Bladder microvascular endothelial cell (primary cell): ENCODE measurements around the gene C20orf202. TPM values are rescaled to one million over a fixed set of nuclear protein-coding genes. Genes with fewer than 3 reads are reported as not detected.

Source experiments
- total RNA-seq: library from RNA; depleted of rRNA; stranded (reverse); fragments of >200 nt; gene quantifications from 2 replicates; pipeline ENCODE4 v1.2.3, GENCODE V29; 2014

Gene C20orf202
- 0.06 TPM in 1 of 2 replicates, not detected in the other for total RNA-seq

DNA sequence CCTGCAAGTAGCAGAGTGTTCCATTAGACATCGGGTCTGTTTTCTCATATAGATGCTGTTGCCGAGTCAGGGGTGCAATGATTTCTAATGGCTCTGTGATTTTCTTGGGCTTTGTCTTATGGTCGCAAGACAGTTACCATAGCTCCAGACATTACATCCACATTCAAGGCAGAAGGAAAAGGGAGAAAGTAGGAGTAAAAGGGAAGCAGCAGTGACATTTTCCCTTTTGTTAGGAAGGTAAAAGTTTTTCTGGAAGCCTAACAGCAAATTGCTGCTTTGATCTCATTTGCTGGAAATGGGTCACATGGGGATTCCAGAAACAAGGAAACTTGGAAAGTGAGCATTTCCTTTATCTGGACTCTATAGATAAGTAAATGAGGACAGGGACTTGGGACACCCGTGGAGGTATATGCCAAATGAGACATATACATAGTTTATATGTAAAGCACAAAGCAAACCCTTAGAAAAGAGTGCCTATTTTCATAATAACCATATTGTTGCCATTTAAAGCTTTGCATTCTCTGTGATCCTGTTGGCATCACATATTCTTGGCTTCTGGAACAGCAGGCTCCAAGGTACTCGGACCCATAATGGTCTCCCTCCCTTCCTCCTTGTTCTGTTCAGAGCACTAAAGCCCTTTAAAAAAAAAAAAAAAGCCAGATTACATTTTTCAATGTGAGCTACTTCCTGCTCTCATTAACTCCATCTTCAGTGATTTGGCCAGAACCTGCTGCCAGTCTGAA is at the start of gene C20orf202:
TSS of gene C20orf202 (plus strand) at position 693 of the 743 bp plus-strand sequence. CDS start 132 bp downstream, outside the sequence.

DNA sequence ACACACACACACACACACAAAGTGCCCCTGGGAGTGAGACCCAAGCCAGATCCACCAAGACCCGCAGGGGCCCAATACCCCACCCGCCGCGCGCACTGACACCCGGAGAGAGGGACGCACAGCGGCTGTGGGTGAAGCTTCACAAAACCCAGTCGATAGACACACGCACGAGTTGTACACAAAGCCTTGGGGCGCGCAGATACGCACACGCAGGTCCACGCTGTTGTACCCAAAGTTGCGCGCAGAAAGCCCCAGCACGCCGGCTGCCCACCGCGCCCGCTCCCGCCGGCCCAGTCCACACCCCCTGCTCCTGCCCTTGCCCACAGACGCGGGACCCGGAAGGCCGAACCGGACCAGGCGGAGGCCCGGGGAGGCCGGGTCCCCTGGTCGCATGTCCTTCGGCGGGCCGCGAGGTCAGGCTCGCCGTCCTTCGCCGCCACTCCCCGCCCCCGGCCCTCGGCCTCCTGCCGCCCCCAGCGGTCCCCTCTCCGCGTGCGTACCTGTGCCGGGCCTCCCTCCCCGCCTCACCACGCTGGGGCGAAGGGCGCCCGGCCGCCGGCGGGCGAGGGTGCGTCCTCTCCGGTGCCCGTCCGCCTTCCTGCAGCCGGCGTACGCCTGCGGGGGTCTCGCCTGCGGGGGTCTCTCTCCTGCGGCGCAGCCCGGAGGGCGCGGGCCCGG is 18.5 kb upstream of the C20orf202 start, which contains the start of gene TMEM74B:
TSS of gene TMEM74B (minus strand) at position 344 of the 678 bp plus-strand sequence. CDS start 1,180 bp downstream, outside the sequence.

DNA sequence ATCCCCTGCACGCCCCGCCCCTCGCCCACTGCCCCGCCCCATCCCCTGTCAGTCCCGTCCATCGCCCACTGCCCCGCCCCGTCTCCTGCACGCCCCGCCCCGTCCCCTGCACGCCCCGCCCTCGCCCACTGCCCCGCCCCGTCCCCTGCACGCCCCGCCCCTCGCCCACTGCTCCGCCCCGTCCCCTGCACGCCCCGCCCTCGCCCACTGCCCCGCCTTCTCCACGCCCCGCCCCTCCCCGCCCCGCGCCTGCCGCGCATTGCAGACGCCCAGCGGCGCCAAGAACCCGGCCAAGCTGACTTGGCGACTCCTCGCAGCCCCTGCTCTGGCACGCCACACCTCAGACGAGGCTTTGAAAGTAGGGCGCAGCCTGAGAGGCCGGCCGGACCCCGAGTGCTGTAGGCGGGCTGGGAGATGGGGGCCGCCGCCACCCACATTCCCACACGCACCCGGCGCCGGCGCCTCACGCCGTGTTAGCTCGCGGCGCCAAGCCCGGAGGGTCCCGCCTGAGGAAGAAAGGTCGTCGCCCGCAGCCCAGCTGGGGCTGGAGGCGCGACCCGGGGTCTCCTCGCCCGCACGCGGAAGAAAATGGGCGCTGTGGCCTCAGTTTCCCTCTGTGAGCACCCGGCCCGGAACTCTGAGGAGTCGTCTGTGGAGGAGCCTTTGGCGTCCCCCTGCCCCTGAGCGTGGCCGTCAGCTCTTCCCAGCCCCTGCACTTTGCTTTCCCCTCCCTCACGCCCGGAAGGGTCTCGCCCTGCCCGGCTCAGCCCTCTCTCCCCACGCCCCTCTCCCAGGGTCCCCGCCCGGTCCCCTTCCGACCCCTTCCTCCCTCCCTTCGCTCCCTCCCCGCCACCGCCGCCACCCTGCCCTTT is 22.8 kb downstream of the C20orf202 start, which contains the start of gene RAD21L1:
TSS of gene RAD21L1 (plus strand) at position 262 of the 872 bp plus-strand sequence. CDS start 2,410 bp downstream, outside the sequence.

Other genes starting within 250 kb of the C20orf202 start
- gene RSPO4, start 201.1 kb upstream of the C20orf202 start, total RNA-seq: not detected in 2 replicates
- 20.6 and 35.8 TPM in 2 replicates for gene PSMF1, start 84.9 kb upstream of the C20orf202 start, total RNA-seq
- gene TMEM74B, start 18.5 kb upstream of the C20orf202 start, total RNA-seq: 0.16 and 0.25 TPM in 2 replicates
- not detected in 2 replicates for gene RAD21L1, start 22.6 kb downstream of the C20orf202 start, total RNA-seq
- gene SNPH, start 62.8 kb downstream of the C20orf202 start, total RNA-seq: 3.7 and 5.5 TPM in 2 replicates
- gene SDCBP2, start 125.7 kb downstream of the C20orf202 start, total RNA-seq: 2.6 and 6.0 TPM in 2 replicates
- gene FKBP1A, start 189.6 kb downstream of the C20orf202 start, total RNA-seq: 181 and 491 TPM in 2 replicates